Adrenal gland (tissue), 5 donors: ENCODE results near the gene TMEM259.

Source experiments
- CTCF ChIP-seq, 6 experiments: fragments of 450-650 bp in 4 of 6; fragments of 200-600 bp in 2 of 6; sonication (generic) in 1 of 6; IDR thresholded peaks; 1 replicate in 5 of 6; 2 replicates in 1 of 6; pipeline versions ENCODE4 v1.5.1 to v1.8.0; 2016 to 2021; ENCODE audit warnings: antibody characterized with exemption in 6 of 6, mild to moderate bottlenecking in 2 of 6, moderate library complexity in 1 of 6
- POLR2A ChIP-seq, 2 donors: fragments of 450-650 bp; IDR thresholded peaks; one replicate each; pipeline ENCODE4 v1.6.1; 2017; ENCODE audit warnings: antibody characterized with exemption in 2 of 2, mild to moderate bottlenecking in 2 of 2, moderate library complexity in 1 of 2
- donor health status: DM: no; HTN: no; CAD: no.

- no peak for TF ChIP-seq POLR2A (IDR thresholded peaks at IDR 0.05)
- no peak for TF ChIP-seq CTCF (IDR thresholded peaks at IDR 0.05)
These were observed 22.9 kb downstream of the TMEM259 start for GRCh38 chr19:998064-998463.
